Epithelial cell of esophagus (primary cell): ENCODE data around the gene VEPH1.

ENCODE experiments used
- DNase-seq: peaks from one replicate; pipeline ENCODE4 v3.0.0; 2010; ENCODE audit warnings: low read depth
- H3K4me3 ChIP-seq: 2 replicates; pipeline ENCODE4 v1.5.1; 2011; ENCODE audit warnings: mild to moderate bottlenecking, low read length, control low read depth
- TF ChIP-seq, protein P1 (sequence below): IDR thresholded peaks from 2 replicates; pipeline ENCODE4 v1.5.1; 2011; ENCODE audit warnings: low read depth, mild to moderate bottlenecking, low read length, control low read depth, inconsistent platforms; ENCODE audit not compliant: insufficient read depth; ENCODE audit errors: missing control alignments

VEPH1 gene

DNA sequence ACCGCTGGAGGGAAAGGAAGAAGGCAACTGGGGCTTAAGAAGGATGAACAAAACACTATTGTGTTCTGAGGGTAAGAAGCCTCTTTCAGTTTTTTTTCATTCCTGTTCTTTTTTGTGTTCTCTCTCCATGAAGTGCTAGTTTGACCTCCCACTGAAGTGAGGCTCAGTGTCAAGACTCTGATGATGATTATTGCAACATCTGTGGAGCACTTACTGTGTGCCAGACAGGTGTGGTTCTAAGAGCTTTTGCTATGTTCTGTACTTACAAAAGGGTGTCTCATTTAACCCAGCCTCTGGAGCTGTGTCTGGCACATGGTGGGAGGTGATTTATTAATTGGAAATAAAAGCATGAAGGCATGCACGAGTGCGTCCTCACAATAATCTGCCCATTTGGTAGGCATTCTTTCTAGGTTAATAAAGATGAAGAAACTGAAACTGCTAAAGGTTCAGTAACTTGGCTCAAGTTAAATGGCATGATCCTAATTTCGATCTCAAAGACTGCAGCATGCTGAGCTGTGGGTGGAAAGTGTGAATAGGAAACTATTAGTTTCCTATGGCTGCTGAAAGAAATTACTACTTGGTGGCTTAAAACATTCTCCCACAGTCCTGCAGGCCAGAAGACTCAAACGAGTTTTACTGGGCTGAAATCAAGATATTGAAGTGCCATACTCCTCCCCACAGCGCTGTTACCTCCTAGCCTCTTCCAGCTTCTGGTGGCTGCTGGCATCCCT, 38.5 kb upstream of the VEPH1 start:
- no peak overlapping the region for H3K4me3 ChIP-seq
- TF ChIP-seq, protein P1, sequence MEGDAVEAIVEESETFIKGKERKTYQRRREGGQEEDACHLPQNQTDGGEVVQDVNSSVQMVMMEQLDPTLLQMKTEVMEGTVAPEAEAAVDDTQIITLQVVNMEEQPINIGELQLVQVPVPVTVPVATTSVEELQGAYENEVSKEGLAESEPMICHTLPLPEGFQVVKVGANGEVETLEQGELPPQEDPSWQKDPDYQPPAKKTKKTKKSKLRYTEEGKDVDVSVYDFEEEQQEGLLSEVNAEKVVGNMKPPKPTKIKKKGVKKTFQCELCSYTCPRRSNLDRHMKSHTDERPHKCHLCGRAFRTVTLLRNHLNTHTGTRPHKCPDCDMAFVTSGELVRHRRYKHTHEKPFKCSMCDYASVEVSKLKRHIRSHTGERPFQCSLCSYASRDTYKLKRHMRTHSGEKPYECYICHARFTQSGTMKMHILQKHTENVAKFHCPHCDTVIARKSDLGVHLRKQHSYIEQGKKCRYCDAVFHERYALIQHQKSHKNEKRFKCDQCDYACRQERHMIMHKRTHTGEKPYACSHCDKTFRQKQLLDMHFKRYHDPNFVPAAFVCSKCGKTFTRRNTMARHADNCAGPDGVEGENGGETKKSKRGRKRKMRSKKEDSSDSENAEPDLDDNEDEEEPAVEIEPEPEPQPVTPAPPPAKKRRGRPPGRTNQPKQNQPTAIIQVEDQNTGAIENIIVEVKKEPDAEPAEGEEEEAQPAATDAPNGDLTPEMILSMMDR: no peak

DNA sequence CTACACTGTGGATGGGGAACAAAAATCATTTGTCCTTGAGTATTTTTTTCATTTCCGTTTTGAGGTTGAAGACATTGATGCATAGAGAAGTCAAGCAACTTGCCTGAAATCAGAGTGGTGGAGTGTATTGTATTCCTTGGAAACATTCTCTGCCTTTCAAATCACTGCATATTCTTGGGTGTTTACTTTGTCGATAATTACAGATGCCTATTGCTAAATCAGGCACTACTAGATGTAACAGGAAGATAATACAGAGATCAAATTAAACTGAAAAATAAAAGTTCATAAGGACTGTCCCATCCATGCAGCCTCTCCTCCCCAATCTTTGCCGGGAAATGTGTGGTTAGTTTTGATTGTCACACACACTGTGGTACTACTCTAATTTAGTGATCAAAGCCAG, 37.4 kb upstream of the VEPH1 start:
- H3K4me3 ChIP-seq: no peak overlapping the region
- DNase-seq: no peak
- TF ChIP-seq, protein P1: no peak

More for the DNA sequence above, 38.5 kb upstream of the VEPH1 start:
- no peak for DNase-seq

DNA sequence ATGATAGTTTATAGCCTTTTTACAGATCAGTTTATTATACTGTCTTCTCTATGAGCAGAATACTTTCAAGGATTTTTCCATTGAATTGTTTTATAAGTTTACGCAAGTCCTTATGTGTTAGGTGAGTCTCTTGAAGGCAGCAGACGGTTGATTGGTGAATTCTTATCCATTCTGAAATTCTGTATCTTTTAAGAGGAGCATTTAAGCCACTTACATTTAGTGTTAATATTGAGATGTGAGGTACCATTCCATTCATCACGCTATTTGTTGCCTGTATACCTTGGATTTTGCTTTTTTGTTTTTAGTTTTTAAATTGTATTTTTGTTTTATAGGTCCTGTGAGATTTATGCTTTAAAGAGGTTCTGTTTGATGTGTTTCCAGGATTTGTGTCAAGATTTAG, 32.5 kb upstream of the VEPH1 start:
- DNase-seq: no peak
- no peak overlapping the region for H3K4me3 ChIP-seq

DNA sequence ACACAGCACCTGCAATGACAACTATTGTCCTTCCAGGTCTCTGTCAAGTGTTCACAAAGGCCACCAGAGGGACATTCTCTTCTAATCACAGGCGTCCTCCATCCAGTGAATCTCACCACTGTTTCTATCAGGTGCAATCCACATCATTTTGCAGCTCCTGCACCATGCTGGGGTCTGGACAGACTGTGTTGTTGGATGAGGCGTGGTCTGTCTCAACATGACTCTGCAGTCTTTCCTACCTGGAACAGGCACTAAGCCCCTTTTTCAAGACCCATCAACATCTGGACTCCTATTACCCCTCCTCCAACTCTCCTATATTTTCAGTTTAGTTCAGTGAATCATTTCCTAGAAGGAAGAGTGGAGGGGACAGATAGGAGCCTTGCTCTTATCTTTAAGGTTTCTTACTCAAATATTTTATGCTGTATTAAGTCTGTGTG, 31.5 kb upstream of the VEPH1 start:
- TF ChIP-seq, protein P1: no peak
- DNase-seq: no peak
- no peak overlapping the region for H3K4me3 ChIP-seq

More for the DNA sequence above, 32.5 kb upstream of the VEPH1 start:
- TF ChIP-seq, protein P1: no peak

DNA sequence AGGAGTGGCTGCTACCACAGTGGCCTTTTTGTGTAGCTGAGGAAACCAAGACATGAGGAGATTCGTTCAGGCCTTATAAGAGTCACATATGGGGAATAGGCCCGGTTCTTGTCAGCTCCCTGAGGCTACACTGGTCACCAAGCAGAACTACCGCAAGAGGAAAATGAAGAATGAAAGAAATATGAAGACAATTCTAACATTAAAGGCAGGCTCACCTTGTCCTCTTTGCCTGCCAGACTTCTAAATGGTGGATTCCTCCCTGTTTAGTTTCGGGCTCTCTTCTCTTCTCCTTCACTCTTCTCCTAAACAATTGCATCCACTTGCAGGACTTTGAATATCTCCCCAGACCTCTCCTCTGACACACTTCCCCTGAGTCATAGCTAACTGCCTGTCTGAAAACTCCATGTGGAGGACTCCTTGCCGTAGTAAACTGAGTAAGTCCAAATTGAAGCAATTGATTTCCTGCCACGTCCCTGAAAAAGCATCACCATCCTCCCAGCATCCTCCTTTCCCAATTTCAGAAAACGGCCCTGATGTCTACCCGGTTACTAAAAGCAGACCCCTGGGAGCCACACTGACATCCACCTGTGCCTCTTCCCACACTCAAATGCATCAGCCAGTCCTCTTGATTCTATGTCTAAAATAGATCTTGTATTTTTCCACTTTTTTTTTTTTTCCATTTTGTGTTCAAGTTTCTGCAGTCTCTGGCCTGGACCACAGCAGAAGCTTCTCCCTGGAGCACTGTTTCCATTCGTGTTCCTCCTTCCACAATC, 30.3 kb upstream of the VEPH1 start:
- TF ChIP-seq, protein P1: no peak
- no peak overlapping the region for H3K4me3 ChIP-seq

DNA sequence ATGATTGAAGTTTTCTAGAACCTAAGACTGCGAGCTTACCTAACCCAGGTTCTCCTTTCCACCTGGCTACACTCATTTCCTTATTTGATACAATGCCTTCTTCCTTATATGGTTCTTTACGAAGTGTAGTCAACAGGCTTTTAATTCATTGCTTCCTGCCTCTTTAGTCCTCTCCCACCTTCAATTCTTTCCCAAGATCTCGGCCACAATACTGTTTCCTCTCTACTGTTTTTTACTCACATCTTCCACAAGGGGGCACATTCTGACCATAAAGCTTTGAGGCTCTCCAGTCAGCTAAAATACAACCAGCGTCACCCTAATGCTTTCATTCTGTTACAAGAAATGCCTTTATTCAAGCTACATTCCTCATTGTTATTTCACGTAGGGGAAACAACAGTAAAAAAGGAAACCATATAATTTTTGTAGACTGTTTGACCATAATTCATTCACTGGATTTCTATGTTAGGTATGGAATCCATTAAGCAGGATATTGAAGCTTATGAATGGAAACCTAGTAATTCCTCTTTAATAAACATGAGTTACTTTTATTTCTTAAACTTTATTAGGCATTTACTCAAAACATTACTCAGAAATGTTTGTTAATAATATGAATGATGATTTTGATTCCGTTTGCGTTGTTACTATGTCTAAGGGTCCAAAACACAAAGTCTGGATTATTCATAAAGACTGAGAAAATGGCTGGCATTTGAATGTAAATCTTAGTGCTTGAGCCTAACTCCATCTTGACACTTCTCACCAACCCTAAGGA, 29.5 kb upstream of the VEPH1 start:
- H3K4me3 ChIP-seq: no peak overlapping the region
- TF ChIP-seq, protein P1: peak; percentile 80
- peak; percentile 73 for DNase-seq

More for the DNA sequence above, 30.3 kb upstream of the VEPH1 start:
- DNase-seq: peak; percentile 53
